Common myeloid progenitor, CD34-positive (primary cell): ENCODE measurements around the gene TUT7.

Experiments
- CTCF ChIA-PET: fragments of 350-600 bp; sonication (Branson Sonifier 250); formaldehyde crosslinking; loops from one replicate; lab custom pipeline; 2021; ENCODE audit warnings: antibody characterized with exemption; lab: Charles Lee
- POLR2A ChIA-PET: fragments of 350-600 bp; sonication (Branson Sonifier 250); formaldehyde crosslinking; loops from one replicate; lab custom pipeline; 2021; ENCODE audit warnings: antibody characterized with exemption; lab: Charles Lee
- DNase-seq, 3 donors: peaks; one replicate each; pipeline versions ENCODE4 v3.0.0 to v3.0.0-alpha.2; 2013
- H3K27ac ChIP-seq, 2 experiments: 1 replicate in 1 of 2; 2 replicates in 1 of 2; pipeline ENCODE4 v1.7.0; 2013; ENCODE audit warnings: inconsistent platforms in 2 of 2, low read length in 2 of 2, mild to moderate bottlenecking in 2 of 2, low read depth in 1 of 2, moderate library complexity in 1 of 2; ENCODE audit not compliant: severe bottlenecking in 2 of 2, insufficient read depth in 1 of 2, poor library complexity in 1 of 2
- H3K27me3 ChIP-seq, 5 experiments: replicated peaks in 2 of 5; 1 replicate in 3 of 5; 2 replicates in 2 of 5; pipeline versions ENCODE4 v1.6.1 to v1.7.0; 2013; ENCODE audit warnings: low read length in 4 of 5, mild to moderate bottlenecking in 2 of 5, moderate library complexity in 2 of 5, inconsistent platforms in 1 of 5; ENCODE audit not compliant: insufficient read depth in 5 of 5, control insufficient read depth in 4 of 5
- H3K36me3 ChIP-seq, 4 experiments: 1 replicate in 2 of 4; 2 replicates in 2 of 4; pipeline versions ENCODE4 v1.6.1 to v1.7.0; 2013; ENCODE audit warnings: low read length in 3 of 4, control low read depth in 1 of 4, mild to moderate bottlenecking in 1 of 4; ENCODE audit not compliant: control insufficient read depth in 4 of 4, insufficient read depth in 4 of 4
- H3K4me1 ChIP-seq, 4 experiments: 1 replicate in 3 of 4; 2 replicates in 1 of 4; pipeline versions ENCODE4 v1.6.1 to v1.7.1; 2013; ENCODE audit warnings: low read length in 3 of 4, mild to moderate bottlenecking in 3 of 4, control low read depth in 1 of 4, inconsistent platforms in 1 of 4, moderate library complexity in 1 of 4; ENCODE audit not compliant: control insufficient read depth in 4 of 4, insufficient read depth in 4 of 4; ENCODE audit errors: control extremely low read depth in 1 of 4
- H3K4me3 ChIP-seq, 7 experiments: 1 replicate in 4 of 7; 2 replicates in 3 of 7; pipeline versions ENCODE4 v1.5.1 to v1.7.0; 2013; ENCODE audit warnings: mild to moderate bottlenecking in 7 of 7, low read length in 6 of 7, moderate library complexity in 6 of 7, inconsistent platforms in 2 of 7, low read depth in 2 of 7, control low read depth in 1 of 7; ENCODE audit not compliant: insufficient read depth in 4 of 7, control insufficient read depth in 1 of 7; ENCODE audit errors: extremely low read depth in 1 of 7
- H3K9me3 ChIP-seq, 5 experiments: 1 replicate in 4 of 5; 2 replicates in 1 of 5; pipeline versions ENCODE4 v1.6.1 to v1.7.1; 2013; ENCODE audit warnings: low read length in 4 of 5, mild to moderate bottlenecking in 2 of 5, inconsistent platforms in 1 of 5, low read depth in 1 of 5, moderate library complexity in 1 of 5; ENCODE audit not compliant: control insufficient read depth in 4 of 5, insufficient read depth in 2 of 5; ENCODE audit errors: control extremely low read depth in 1 of 5
- WGBS: methylation state at CpG from one replicate; pipeline ENCODE4 v1.1.5; 2013; ENCODE audit not compliant: insufficient coverage; 5-methylcytosine and 5-hydroxymethylcytosine counted together

The TUT7 gene

GRCh38 chr9:86282077-86282978 is 71.9 kb downstream of the TUT7 start, which contains the start of gene ISCA1:
TSS of gene ISCA1 (minus strand) at chr9:86282538. CDS start at chr9:86282458, 80 bp downstream.
- CTCF ChIA-PET: interaction anchor here (0.7 to 1.1 kb wide), 3 partner anchors 9 to 74 kb away, joined by 3 read pairs; no protein-coding TSS in a partner anchor

DNA sequence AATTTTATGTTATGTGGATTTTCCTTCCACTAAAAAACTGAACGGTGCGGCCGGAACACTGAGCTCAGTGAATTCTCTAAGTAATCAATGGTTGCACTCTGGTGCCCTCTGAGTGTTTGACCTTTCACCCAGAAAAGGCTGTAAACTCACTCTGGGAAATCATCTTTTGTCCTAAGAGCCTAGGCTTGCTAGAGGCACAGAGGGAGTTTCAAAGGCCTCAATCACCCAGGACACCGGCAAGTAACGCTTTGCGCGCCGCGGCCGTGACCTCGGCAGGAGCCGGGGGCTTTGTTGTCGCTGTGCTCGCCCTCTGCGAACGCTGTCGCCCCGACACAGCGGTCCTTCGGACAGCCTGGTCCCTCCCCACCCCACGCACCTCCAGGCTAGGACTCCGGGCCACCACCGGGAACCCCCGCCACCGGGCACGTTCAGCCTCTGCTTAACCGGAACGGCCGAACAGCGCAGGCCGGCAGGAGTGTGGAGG is 72.6 kb downstream of the TUT7 start:
- peak in 1 of 3 donors; percentile 32 for DNase-seq
- Histone ChIP-seq H3K4me1 (peaks cover 22 to 58% (median 33%) of the 10 kb centered on the region in 4 experiments), H3K27me3 (no peaks in the 10 kb centered on the region), H3K36me3 (peaks cover 0 to 7% (median 1%) of the 10 kb centered on the region in 4 experiments), H3K4me3 (peak overlapping the region; percentile 56 to 94 (median 83)), H3K9me3 (no peaks in the 10 kb centered on the region), H3K27ac (peak overlapping the region; percentile 61 to 88)
- POLR2A ChIA-PET: interaction anchor here (1.0 kb wide), 1 partner anchor 14 kb away, joined by 3 read pairs; no protein-coding TSS in a partner anchor
- WGBS: 0% methylated on average over 26 of the region's 31 CpGs
- CTCF ChIA-PET: no interaction called here

More at GRCh38 chr9:86282077-86282978, 71.9 kb downstream of the TUT7 start, which contains the start of gene ISCA1:
- Histone ChIP-seq H3K27ac (peak within 1 kb of the TSS; percentile 61 to 88), H3K4me1 (peaks cover 22 to 57% (median 31%) of the 10 kb centered on the region in 4 experiments), H3K27me3 (no peaks in the 10 kb centered on the region), H3K36me3 (peaks cover 0 to 7% (median 1%) of the 10 kb centered on the region in 4 experiments), H3K4me3 (peak within 1 kb of the TSS; percentile 56 to 94 (median 83)), H3K9me3 (no peaks in the 10 kb centered on the region)
- POLR2A ChIA-PET: interaction anchor here (0.5 to 1.0 kb wide), 2 partner anchors 10 to 13 kb away, joined by 3 read pairs; no protein-coding TSS in a partner anchor
- under 1% methylated on average over 87 of the region's 101 CpGs for WGBS
- peak; percentile 95 to 98 (median 98) for DNase-seq

DNA sequence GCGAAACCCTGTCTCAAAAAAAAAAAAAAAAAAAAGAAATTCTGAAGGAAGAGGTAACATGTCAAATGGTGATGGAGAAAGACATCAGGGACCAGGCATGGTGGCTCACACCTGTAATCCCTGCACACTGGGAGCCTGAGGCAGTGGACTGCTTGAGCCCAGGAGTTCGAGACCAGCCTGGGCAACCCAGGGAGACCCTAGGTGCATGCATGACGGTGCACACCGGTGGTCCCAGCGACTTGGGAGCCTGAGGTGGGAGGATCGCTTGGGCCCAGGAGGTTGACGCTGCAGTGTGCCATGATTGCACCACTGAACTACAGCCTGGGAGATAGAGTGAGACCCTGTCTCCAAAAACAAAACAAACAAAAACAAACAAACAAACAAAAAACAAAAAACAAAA is 73.6 kb downstream of the TUT7 start:
- no peaks in the 10 kb centered on the region for H3K9me3 ChIP-seq
- ChIA-PET POLR2A (no interaction called here), CTCF (no interaction called here)
- H3K36me3 ChIP-seq: peaks cover 0 to 7% (median 1%) of the 10 kb centered on the region in 4 experiments
- peak overlapping the region in 3 of 7 experiments; percentile 77 to 94 (median 89) for H3K4me3 ChIP-seq
- H3K4me1 ChIP-seq: peaks cover 21 to 50% (median 29%) of the 10 kb centered on the region in 4 experiments
- DNase-seq: no peak
- no peaks in the 10 kb centered on the region for H3K27me3 ChIP-seq
- WGBS: 100% methylated on average over 1 of the region's 7 CpGs
- no peak overlapping the region for H3K27ac ChIP-seq

DNA sequence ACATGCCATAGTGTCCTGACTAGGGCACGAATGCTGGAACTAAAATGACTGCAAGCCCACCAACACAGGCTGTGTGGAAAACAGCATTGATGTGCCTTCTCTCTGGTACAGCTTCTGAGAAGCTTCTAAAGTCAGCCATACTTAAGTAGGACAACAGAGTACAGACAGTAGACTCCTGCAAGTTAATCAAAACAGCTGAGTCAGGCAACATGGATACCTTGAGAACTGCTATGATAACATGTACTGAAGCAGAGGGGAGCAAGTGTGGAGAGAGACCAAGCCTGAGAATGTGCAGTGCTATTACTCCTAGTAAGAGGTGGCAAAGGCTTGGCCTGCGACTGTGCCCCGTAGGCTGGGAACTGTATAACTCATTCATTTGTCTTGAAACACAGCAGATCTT is 74.4 kb downstream of the TUT7 start:
- ChIA-PET CTCF (interaction anchor here (1.0 kb wide), 1 partner anchor 9 kb away, joined by 3 read pairs; no protein-coding TSS in a partner anchor), POLR2A (no interaction called here)
- Histone ChIP-seq H3K9me3 (no peaks in the 10 kb centered on the region), H3K36me3 (peaks cover 0 to 9% (median 1%) of the 10 kb centered on the region in 4 experiments), H3K27ac (no peak overlapping the region), H3K4me3 (no peak overlapping the region), H3K4me1 (peaks cover 19 to 42% (median 23%) of the 10 kb centered on the region in 4 experiments), H3K27me3 (no peaks in the 10 kb centered on the region)
- no peak for DNase-seq
- WGBS: 96% methylated on average over 3 of the region's 3 CpGs

GRCh38 chr9:86277072-86277471 is 77.1 kb downstream of the TUT7 start:
- Histone ChIP-seq H3K36me3 (peaks cover 3 to 22% (median 10%) of the 10 kb centered on the region in 4 experiments), H3K9me3 (no peaks in the 10 kb centered on the region), H3K4me3 (no peak overlapping the region), H3K27ac (peak overlapping the region in 1 of 2 experiments; percentile 3), H3K27me3 (no peaks in the 10 kb centered on the region), H3K4me1 (peaks cover 8 to 22% (median 14%) of the 10 kb centered on the region in 4 experiments)
- no peak for DNase-seq
- POLR2A ChIA-PET: no interaction called here
- CTCF ChIA-PET: interaction anchor here (0.5 to 1.0 kb wide), 2 partner anchors 75 to 135 kb away, joined by 3 read pairs; no protein-coding TSS in a partner anchor
- WGBS: 17% methylated on average over 1 of the region's 1 CpG

GRCh38 chr9:86275962-86276361 is 78.2 kb downstream of the TUT7 start:
- ChIA-PET POLR2A (no interaction called here), CTCF (interaction anchor here (1.0 to 1.4 kb wide), 3 partner anchors 9 to 71 kb away, joined by 3 to 4 read pairs (median 4); no protein-coding TSS in a partner anchor)
- peak in 2 of 3 donors; percentile 30 to 32 for DNase-seq

More at GRCh38 chr9:86275962-86276361, 78.2 kb downstream of the TUT7 start:
- 100% methylated on average over 1 of the region's 3 CpGs for WGBS
- peaks cover 0 to 3% (median 0%) of the 10 kb centered on the region in 5 experiments for H3K9me3 ChIP-seq
- H3K27me3 ChIP-seq: no peaks in the 10 kb centered on the region
- H3K4me3 ChIP-seq: no peak overlapping the region
- peaks cover 10 to 33% (median 20%) of the 10 kb centered on the region in 4 experiments for H3K36me3 ChIP-seq
- H3K27ac ChIP-seq: no peak overlapping the region
- H3K4me1 ChIP-seq: peaks cover 3 to 14% (median 10%) of the 10 kb centered on the region in 4 experiments
